ENCODE measurements around the gene DOCK4.

The DOCK4 gene

GRCh38 chr7:111840528-111840927, 365.7 kb downstream of the DOCK4 start:
- no peak for FAIRE-seq

GRCh38 chr7:111839261-111839660, 366.9 kb downstream of the DOCK4 start:
- no peak for FAIRE-seq

- no peak for FAIRE-seq
These were observed 369.6 kb downstream of the DOCK4 start for GRCh38 chr7:111836592-111836991.

- FAIRE-seq: no peak
These were observed 371.1 kb downstream of the DOCK4 start for GRCh38 chr7:111835066-111835465.

- FAIRE-seq: no peak
These were observed 371.8 kb downstream of the DOCK4 start for GRCh38 chr7:111834367-111834766.

GRCh38 chr7:111833466-111833865, 372.7 kb downstream of the DOCK4 start:
- no peak for FAIRE-seq

- FAIRE-seq: no peak
These were observed 374.0 kb downstream of the DOCK4 start for GRCh38 chr7:111832174-111832573.

GRCh38 chr7:111829221-111829620, 377.0 kb downstream of the DOCK4 start:
- FAIRE-seq: no peak

- FAIRE-seq: no peak
These were observed 378.2 kb downstream of the DOCK4 start for GRCh38 chr7:111827863-111828504.

- FAIRE-seq: no peak
These were observed 381.2 kb downstream of the DOCK4 start for GRCh38 chr7:111825046-111825445.

GRCh38 chr7:111823826-111824225, 382.4 kb downstream of the DOCK4 start:
- FAIRE-seq: no peak

- FAIRE-seq: no peak
These were observed 385.2 kb downstream of the DOCK4 start for GRCh38 chr7:111821046-111821445.

- no peak for FAIRE-seq
These were observed 385.6 kb downstream of the DOCK4 start for GRCh38 chr7:111820621-111821020.

- FAIRE-seq: no peak
These were observed 386.1 kb downstream of the DOCK4 start for GRCh38 chr7:111820121-111820520.

- no peak for FAIRE-seq
These were observed 390.8 kb downstream of the DOCK4 start for GRCh38 chr7:111815354-111815753.

GRCh38 chr7:111813306-111813705, 392.9 kb downstream of the DOCK4 start:
- FAIRE-seq: no peak

- FAIRE-seq: no peak
These were observed 400.0 kb downstream of the DOCK4 start for GRCh38 chr7:111806232-111806631.

- FAIRE-seq: no peak
These were observed 403.0 kb downstream of the DOCK4 start for GRCh38 chr7:111803015-111803758.

GRCh38 chr7:111802194-111802772, 403.9 kb downstream of the DOCK4 start:
- FAIRE-seq: no peak

GRCh38 chr7:111801277-111801676, 404.9 kb downstream of the DOCK4 start:
- FAIRE-seq: no peak

- no peak for FAIRE-seq
These were observed 409.5 kb downstream of the DOCK4 start for GRCh38 chr7:111796671-111797070.

- FAIRE-seq: no peak
These were observed 416.3 kb downstream of the DOCK4 start for GRCh38 chr7:111789870-111790269.

GRCh38 chr7:111789048-111789320, 417.2 kb downstream of the DOCK4 start:
- no peak for FAIRE-seq

- no peak for FAIRE-seq
These were observed 417.7 kb downstream of the DOCK4 start for GRCh38 chr7:111788286-111789047.

Data from colon (tissue), 2 donors.